ENCODE data around the gene MUC6. TPM values are rescaled to one million over a fixed set of nuclear protein-coding genes. Genes with fewer than 3 reads are reported as not detected.

MUC6 gene
- total RNA-seq, 1 donor from 2014 or later: 173 TPM

GRCh38 chr11:1038361-1038760 lies 1.8 kb upstream of the MUC6 start:
- DNase-seq (ENCODE audit: low spot score): no peak

DNA sequence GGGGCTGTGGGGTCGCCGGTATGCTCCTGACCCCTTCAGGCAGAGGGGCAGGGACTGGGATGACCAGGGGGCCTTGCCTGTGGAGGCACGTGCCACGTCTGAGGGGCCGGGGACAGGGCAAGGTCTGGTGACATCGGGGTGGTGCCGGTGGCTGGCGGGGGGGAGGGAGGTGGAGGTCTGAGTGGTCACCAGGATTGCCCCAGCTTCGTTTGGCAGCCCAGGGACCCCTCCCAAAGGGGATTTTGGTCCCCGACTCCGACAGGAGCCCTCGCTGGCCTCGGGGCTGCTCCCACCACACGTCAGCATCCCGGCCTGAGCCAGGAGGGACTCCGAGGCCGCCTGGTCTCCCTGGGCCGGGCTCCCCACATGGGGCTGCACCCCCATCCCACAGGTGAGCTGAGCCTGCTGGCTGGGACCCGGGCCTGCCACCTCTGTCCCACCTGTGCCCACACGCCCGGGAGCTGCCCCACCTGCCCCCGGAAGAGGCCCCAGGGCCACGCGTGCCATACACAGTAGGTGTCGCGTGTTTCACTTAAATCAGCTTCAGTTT lies 1.1 kb upstream of the MUC6 start:
- no peak for DNase-seq (ENCODE audit: low spot score)

- DNase-seq (ENCODE audit: low spot score): no peak
Measured at GRCh38 chr11:1036931-1037330, 413 bp upstream of the MUC6 start.

- DNase-seq (ENCODE audit: low spot score): no peak
Measured at GRCh38 chr11:1035577-1036283, 788 bp downstream of the MUC6 start.

DNA sequence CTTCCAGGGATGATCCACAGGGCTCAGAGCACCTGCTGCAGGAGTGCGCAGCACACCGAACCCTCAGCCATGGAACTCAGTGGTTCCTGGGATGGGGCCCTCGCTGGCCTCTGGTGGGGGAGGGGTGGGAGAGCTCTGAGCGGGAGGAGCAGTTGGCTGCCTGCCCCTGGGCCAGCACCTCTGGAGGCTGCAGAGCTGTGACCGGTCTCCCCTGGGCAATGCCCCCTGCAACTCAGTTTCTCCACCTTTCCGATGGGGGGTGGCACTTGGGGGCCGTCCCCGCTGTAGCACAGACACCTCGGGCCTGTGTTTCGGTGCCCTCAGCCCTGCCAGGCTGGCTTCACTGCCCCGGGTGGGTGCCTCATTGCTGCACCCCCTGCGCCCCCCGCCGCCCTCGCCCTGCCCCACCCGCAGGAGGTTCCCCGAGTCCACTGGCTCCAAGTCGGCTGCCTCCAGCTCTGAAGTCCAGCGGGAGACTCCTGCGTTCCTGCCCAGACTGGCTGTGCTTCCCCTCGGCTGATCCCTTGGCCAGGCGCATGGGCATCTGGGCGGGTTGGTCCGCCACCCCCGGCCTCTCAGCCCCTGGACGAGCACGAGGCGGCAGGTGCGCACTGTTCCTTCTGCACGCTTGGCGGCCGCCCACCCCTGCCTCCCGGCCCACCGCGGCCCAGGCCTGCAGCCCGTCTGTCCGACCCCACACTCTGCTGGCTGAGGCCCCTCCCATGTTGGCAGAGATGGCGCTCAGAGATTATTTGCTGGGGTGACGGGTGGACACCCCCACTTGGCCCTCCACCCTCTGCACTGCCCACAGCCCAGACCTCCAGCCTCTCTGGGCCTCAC lies 1.8 kb downstream of the MUC6 start:
- no peak for DNase-seq (ENCODE audit: low spot score)

GRCh38 chr11:1034001-1034400 lies 2.5 kb downstream of the MUC6 start:
- DNase-seq (ENCODE audit: low spot score): no peak

DNA sequence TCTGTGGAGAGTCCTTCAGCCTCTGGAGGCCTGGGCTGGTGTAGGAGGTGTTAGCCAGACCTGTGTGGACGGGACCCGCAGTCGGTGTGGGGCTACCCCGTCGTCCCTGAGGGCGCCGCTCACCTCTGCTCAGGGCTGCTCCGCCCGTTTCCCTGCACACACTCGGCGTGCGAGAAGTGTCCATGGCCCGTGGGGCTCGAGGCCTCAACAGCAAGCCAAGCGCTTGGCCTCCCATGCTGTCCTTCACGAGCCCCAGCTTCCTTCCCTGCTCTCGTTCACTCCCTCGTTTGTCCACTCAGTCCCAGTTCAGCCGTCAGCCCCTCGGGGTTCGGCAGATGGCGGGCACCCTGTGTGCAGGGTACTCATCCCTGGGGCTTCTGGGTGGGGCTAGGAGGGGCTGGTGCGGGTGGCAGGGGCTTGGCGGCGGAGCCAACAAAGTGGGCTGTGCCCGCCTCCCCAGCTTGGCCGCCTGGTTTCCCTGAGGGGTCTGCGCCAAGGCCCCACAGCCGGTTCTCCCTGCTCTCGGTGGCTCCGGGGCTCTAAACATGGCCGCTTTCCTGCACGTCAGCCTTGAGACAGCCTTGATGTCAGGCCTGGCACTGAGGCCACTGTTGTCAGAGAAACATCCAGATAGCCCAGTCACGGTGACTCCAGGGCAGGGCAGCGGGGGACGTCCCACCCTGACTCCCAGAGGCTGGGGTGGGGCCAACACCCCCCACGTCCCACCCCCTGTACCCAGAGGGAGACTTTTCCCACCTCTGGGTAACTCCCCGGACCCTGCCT lies 3.3 kb downstream of the MUC6 start:
- no peak for DNase-seq (ENCODE audit: low spot score)

- DNase-seq (ENCODE audit: low spot score): no peak
Measured at GRCh38 chr11:1032310-1032891, 4.1 kb downstream of the MUC6 start.

DNA sequence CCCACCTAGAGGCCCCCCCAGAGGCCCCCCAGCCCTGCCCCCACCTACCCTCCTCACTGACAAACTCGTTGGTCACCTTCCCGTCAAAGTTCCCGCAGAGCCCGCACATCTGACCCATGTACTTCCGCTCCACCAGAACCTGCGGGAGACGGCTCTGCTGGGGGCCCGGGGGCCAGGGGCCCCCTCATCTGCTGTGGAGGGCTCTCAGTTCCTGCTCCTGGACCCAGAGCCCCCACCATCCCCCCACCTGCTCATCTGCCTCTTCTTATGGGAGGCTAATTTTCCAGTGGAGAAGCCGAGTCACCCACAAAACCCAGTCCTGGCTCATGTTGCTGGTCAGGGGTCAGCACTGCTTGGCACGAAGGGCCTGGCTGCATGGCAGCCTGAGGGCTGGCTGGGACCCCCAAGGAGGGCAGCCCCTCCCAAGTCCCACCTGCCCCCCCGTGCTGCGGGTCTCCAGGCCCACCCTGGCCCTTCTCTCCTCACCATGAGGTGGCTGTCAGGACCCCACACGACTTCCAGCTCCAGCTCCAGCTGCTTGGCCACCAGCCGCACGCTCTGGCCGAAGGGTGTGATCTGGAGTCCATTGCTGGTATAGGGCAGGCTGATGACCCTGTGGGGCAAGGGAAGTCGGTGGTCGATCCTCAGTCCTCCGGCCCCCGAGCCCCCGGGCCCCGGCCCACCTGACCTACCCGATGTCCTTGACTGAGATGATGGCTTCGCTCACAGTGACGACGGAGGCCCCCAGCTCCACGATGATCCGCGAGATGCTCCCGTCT lies 5.2 kb downstream of the MUC6 start:
- DNase-seq (ENCODE audit: low spot score): no peak

- DNase-seq (ENCODE audit: low spot score): no peak
Measured at GRCh38 chr11:1030556-1030955, 6.0 kb downstream of the MUC6 start.

GRCh38 chr11:1030086-1030485 lies 6.4 kb downstream of the MUC6 start:
- DNase-seq (ENCODE audit: low spot score): no peak

- no peak for DNase-seq (ENCODE audit: low spot score)
Measured at GRCh38 chr11:1029654-1030053, 6.9 kb downstream of the MUC6 start.

DNA sequence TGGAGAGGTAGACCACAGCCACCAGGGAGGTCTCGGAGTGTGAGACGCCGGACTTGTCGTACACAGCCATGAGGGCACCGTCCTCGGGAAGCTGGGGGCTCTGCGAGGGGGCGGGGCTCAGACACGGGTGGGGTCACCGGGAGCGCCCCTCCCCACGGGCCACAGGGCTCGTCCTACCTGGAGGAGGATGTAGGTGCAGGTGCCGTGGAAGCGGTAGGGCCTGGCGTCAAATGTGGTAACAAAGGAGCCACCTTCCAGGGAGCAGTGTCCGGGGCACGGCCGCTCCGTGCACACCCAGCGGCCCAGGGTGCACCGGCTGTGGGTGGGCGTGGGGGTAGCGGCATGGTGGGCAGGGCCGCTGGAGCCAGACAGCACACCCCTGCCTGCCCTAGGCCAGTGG lies 7.5 kb downstream of the MUC6 start:
- no peak for DNase-seq (ENCODE audit: low spot score)

DNA sequence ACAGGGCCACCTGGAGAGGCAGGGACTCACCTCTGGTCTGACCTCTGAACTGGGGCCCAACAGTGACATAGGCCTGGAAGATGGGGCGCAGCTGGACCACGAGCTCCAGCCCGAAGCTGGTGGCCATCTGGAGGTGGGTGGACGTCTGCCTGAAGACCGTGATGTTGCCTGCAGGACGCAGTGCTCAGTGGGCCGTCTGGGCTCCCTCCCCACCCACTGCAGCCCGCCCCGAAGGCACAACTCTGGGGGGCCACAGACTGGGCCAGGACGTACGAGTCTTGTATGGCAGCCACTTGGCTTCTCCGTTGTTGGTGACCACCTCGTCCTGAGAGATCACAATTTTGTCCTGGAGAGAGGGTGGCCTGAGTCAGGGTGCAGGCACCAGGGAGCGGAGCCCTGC lies 7.9 kb downstream of the MUC6 start:
- no peak for DNase-seq (ENCODE audit: low spot score)

DNA sequence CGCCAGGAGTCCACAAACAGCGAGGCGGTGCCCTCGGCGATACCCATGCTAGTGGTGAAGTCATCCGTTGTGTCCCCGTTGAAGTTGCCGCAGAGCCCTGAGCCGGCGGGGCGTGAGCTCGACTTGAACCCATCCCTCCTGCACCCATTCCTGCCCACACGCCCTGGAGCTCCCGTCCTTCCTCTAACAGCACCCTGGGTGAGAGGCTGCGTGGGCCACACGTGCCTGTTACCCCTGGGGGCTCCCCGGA lies 8.3 kb downstream of the MUC6 start:
- no peak for DNase-seq (ENCODE audit: low spot score)

GRCh38 chr11:1027483-1028290 lies 8.8 kb downstream of the MUC6 start:
- no peak for DNase-seq (ENCODE audit: low spot score)

GRCh38 chr11:1026641-1027482 lies 9.7 kb downstream of the MUC6 start:
- DNase-seq (ENCODE audit: low spot score): no peak

DNA sequence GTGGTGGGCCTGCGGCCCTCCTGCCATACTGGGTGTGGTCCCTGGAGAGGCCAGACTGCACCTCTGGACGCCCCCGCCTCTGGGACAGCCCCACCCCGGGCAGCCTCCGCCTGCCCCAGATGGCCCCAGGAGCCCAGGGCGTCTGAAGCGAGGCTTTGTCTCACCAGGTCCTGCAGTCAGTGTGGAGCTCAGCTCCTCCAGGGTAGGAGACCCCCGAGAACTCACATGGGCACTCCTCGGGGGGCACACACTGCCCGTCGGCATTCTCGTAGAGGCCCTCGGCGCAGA lies 10.4 kb downstream of the MUC6 start:
- no peak for DNase-seq (ENCODE audit: low spot score)

GRCh38 chr11:1025410-1026162 lies 10.9 kb downstream of the MUC6 start:
- no peak for DNase-seq (ENCODE audit: low spot score)
